Glutamatergic neuron (in vitro differentiated cells): Measurements from ENCODE around the gene NEMF. TPM values are rescaled to one million over a fixed set of nuclear protein-coding genes. Genes with fewer than 3 reads are reported as not detected.
"Not testable (repeated sequence)": the region's sequence is repeated elsewhere in the genome, so short reads cannot be mapped to it uniquely, and the experiment has no call there.

Experiments used
- DNase-seq: peaks from one replicate; pipeline ENCODE4 v3.0.0; 2022
- H3K27ac Mint-ChIP-seq: one replicate; pipeline ENCODE4 v1.8.0; 2020; ENCODE audit warnings: mild to moderate bottlenecking, mixed read lengths, inconsistent platforms; ENCODE audit not compliant: unreplicated experiment
- H3K27me3 Mint-ChIP-seq: one replicate; pipeline ENCODE4 v1.8.0; 2020; ENCODE audit warnings: mild to moderate bottlenecking, moderate library complexity, mixed read lengths, inconsistent platforms; ENCODE audit not compliant: unreplicated experiment
- H3K36me3 Mint-ChIP-seq: one replicate; pipeline ENCODE4 v1.8.0; 2020; ENCODE audit warnings: mild to moderate bottlenecking, mixed read lengths, inconsistent platforms; ENCODE audit not compliant: unreplicated experiment
- H3K4me1 Mint-ChIP-seq: one replicate; pipeline ENCODE4 v1.8.0; 2020; ENCODE audit warnings: mild to moderate bottlenecking, low read depth, mixed read lengths, inconsistent platforms; ENCODE audit not compliant: unreplicated experiment
- H3K4me3 Mint-ChIP-seq: one replicate; pipeline ENCODE4 v1.8.0; 2020; ENCODE audit warnings: mild to moderate bottlenecking, mixed read lengths, inconsistent platforms; ENCODE audit not compliant: unreplicated experiment
- H3K9me3 Mint-ChIP-seq: one replicate; pipeline ENCODE4 v1.8.0; 2020; ENCODE audit warnings: mild to moderate bottlenecking, moderate library complexity, mixed read lengths, inconsistent platforms; ENCODE audit not compliant: unreplicated experiment
- CTCF ChIP-seq: fragments of 200-600 bp; sonication (generic); IDR thresholded peaks from one replicate; pipeline ENCODE4 v1.5.0; 2021; ENCODE audit not compliant: partially characterized antibody, unreplicated experiment
- total RNA-seq: library from RNA; stranded (reverse); fragmentation: NEBNext Ultra II Directional; extraction: Animal tissue kit (Norgen Biotek cat#: 25700); gene quantifications from one replicate; pipeline ENCODE4 v1.2.1, GENCODE V29; 2021; ENCODE audit not compliant: unreplicated experiment

Gene NEMF
- total RNA-seq, 1 donor from 2014 or later = 78.8 TPM

GRCh38 chr14:49774106-49774505 is 78.5 kb downstream of the NEMF start:
- Mint-ChIP-seq H3K36me3 (no peaks in the 10 kb centered on the region), H3K27me3 (peaks cover 3% of the 10 kb centered on the region), H3K9me3 (peaks cover under 1% of the 10 kb centered on the region), H3K4me3 (no peak overlapping the region), H3K27ac (no peak overlapping the region), H3K4me1 (peaks cover 1% of the 10 kb centered on the region)
- no peak for DNase-seq
- TF ChIP-seq CTCF = no peak

- H3K27ac Mint-ChIP-seq, H3K36me3 Mint-ChIP-seq, H3K4me1 Mint-ChIP-seq, DNase-seq, H3K4me3 Mint-ChIP-seq: not testable (repeated sequence)
- Mint-ChIP-seq H3K27me3 (peaks cover 13% of the 10 kb centered on the region), H3K9me3 (peaks cover 12% of the 10 kb centered on the region)
These were observed 80.9 kb downstream of the NEMF start for GRCh38 chr14:49771691-49772090.

GRCh38 chr14:49770212-49770817 is 82.3 kb downstream of the NEMF start:
- no peak for TF ChIP-seq CTCF
- no peak for DNase-seq
- Mint-ChIP-seq H3K4me1 (peaks cover 1% of the 10 kb centered on the region), H3K9me3 (peaks cover 15% of the 10 kb centered on the region), H3K36me3 (no peaks in the 10 kb centered on the region), H3K4me3 (peak overlapping the region; percentile 93), H3K27ac (no peak overlapping the region), H3K27me3 (peaks cover 13% of the 10 kb centered on the region)

GRCh38 chr14:49769581-49770211 is 82.9 kb downstream of the NEMF start:
- H3K27ac Mint-ChIP-seq = peak overlapping the region; percentile 99
- no peak for TF ChIP-seq CTCF
- H3K4me3 Mint-ChIP-seq = peak overlapping the region; percentile 93
- peaks cover 1% of the 10 kb centered on the region for H3K4me1 Mint-ChIP-seq
- no peaks in the 10 kb centered on the region for H3K36me3 Mint-ChIP-seq
- H3K9me3 Mint-ChIP-seq = peaks cover 15% of the 10 kb centered on the region
- DNase-seq = no peak
- peaks cover 13% of the 10 kb centered on the region for H3K27me3 Mint-ChIP-seq

GRCh38 chr14:49769171-49769570 is 83.4 kb downstream of the NEMF start:
- Mint-ChIP-seq H3K27ac (peak overlapping the region; percentile 99), H3K4me3 (peak overlapping the region; percentile 93), H3K27me3 (peaks cover 13% of the 10 kb centered on the region), H3K4me1 (peaks cover 1% of the 10 kb centered on the region), H3K9me3 (peaks cover 15% of the 10 kb centered on the region), H3K36me3 (no peaks in the 10 kb centered on the region)
- no peak for DNase-seq
- no peak for TF ChIP-seq CTCF
